Activated T-helper 1 cell treated with Interleukin-2 at 50 U/mL for 16 hours (primary cell): Measurements from ENCODE around the gene RAI2.

Experiments
- DNase-seq: peaks from one replicate; pipeline ENCODE4 v3.0.0-alpha.2; 2020; ENCODE audit warnings: low read depth

Gene RAI2

DNA sequence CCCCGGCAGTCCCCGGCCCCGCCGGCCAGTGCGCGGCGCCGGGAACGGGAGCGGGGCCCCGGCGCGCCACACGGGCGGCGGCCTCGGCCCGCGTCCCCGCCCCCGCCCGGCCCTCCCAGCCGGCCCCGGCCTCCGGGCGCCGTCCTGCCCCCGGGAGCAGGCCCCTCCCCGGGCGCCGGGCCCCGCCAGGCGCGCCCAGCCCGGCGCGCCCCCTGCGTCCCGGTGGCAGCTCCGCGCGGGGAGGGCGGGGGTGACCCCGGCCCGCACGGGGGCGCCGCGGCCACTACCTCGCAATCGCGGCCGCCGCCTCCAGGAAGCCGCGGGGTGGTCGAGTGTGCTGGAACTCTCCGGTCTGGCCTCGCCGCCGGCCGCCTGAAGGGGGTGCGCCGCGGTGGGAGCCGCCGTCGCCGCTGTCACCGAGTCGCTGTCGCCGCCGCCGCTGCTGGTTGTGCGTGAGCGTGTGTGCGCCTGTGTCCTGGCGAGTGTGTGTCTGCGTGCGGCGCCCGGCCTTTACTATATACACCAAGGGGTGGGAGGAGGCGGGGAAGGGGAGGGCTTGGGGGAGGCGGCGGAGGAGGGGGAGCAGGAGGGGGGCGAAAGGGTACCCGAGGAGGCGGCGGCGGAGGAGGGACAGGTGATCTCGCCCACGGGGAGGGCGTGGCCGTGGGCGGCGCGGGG, at the start of gene RAI2:
RAI2 (minus strand) TSS at position 488 of the 678 bp plus-strand sequence. CDS start 59,288 bp downstream, outside the sequence.
- DNase-seq = no peak

DNA sequence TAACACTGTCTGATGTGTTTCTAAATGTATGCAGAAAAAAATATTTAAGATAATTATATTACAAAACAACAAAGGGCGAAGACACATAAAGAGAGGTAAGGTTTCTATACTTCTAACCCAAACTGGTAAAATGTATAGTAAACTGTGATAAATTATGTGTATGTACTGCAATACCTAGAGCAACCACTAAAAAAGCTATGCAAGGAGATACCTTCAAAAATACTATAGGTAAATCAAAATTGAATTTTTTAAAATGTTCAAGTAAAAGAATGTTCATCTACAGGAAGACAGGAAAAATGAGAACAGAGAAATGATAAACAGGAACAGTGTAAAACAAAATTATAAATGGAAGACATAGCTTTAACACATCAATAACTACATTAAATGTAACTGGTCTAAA, 27.3 kb upstream of the RAI2 start:
- DNase-seq = no peak

DNA sequence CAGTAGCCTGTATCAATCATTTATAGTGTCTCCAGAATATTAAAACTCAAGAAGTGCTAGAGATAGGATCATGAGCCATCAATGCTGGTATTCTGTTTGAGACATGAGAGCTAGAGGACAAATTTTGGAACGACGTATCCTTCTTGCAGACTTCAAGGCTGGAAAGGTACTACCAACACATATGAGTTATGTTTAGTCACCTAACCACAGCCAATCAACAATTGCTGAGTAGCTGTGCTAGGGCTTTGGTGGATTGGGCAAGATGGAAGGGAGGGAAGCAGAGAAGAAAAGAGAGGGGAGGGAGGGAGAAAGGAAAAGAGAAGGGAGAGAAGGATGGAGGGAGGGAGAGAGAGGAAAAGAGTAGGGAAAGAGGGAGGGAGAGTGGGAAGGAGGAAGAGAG, 21.6 kb upstream of the RAI2 start:
- no peak for DNase-seq

DNA sequence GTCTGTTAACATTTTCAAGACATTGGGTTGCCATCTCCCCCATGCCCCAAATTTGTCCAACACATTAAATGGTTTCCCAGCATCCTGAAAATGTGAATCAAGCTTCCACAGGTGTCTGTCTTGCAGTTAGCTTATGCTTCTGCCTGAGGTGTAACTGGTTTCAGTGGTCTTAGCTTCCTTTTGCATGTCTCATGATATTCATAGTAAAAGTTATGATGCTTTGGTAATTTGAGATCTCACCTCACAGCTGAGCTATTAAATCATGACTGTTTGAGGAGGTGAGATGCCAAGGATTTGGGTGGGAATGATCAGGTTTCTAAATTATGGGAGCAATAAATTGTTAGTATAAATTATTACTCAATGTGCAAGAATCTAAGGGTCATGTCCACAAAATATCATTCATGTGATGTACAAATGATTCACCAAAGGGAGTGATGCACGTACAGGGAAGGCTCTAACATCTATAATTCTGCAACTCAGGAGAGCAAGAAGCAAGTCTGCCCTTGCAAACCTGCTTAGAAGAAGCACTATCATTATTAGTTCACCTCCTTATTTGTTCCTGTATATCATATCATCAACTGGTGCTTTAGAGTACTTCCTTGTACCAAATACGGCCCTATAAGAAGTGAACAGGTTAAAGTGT, 17.1 kb upstream of the RAI2 start:
- no peak for DNase-seq

DNA sequence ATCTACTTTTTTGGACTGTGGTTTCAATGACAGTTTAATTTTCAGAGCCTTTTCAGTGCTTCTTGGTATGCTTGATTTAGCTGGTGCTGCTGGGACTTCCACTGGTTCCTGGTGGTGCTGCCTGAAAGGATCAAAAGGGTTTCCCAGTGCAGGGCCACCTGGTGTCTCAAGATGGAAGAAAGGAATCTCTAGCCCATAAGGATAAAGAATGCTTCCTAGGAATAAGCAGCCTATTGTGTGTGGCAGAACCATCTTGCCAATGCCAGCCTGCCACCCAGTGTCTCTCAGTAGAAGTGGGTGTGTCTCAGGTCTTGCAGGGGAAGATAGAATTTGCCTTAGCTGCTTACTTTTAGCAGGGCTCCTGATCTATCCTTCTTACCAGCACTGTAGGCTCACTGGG, 15.0 kb upstream of the RAI2 start:
- DNase-seq = no peak

DNA sequence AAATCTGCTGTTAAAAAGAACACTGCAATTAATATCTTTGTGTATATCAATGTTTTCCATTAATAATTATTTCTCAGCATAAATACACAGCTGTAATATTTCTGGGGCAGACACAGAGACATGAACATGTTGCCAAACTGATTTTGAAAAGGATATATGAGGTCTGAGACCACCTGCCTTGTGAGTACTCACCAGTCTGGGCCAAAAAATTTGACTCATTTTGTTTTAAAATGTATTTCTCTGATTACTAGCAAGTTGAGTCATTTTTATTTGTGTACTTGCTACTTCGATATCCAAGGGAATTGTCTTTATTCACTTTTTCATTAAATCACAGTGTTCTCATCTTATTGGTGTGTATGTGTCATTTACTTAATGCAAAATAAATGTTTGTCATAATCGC, 8.5 kb upstream of the RAI2 start:
- DNase-seq = no peak

DNA sequence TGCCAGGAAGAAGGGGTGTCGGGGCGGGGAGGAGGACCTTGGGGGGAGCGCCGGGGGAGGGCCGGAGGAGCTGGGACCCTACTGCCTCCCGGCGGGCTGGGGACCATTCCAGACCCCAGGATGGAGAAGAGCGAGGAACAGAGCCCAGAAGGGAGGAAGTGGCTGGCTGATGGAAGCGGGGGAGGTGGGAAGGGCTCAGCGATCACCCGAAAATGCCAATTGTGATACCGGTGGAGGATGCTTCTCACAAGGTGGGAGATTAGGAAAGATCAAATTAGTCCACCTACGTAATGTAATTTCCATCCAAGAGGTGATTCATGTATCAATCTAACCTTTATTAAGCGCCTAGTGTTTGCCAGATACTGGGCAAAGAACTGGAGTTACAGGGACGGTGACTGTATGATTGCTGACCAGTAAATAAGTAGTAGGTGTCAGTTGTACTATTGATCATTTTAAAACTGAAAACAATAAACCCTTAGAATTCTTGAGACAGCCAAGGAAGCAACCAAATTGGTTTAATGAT, 452 bp upstream of the RAI2 start:
- no peak for DNase-seq

DNA sequence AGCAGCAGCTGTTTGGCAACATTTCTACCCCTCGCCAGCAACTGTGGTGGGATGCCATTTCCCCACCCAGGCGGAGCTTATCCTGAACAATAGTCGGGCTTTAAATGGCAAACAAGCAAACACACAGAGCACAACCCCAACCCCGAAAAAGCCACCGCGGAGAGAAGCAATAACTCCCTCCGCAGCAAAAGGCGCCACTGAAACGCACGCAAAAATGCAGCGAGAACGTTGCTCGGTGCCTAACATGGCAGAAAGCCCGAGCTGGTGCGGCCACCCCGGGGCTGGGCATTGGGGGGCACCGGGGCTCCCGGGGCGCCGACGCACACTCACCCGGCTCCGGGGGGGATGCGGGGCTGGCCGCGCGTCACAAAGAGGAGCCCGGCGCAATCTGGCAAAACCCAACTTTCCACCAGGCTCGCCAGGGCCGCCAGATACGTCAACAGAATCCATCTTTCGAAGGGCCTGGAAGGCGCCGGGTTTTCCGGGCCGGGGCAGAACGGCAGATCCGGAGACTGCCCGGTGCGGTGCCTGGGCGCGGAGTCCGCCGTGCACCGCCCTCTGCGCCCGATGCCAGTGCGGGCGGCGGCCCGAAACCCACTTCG, 818 bp downstream of the RAI2 start:
- no peak for DNase-seq

DNA sequence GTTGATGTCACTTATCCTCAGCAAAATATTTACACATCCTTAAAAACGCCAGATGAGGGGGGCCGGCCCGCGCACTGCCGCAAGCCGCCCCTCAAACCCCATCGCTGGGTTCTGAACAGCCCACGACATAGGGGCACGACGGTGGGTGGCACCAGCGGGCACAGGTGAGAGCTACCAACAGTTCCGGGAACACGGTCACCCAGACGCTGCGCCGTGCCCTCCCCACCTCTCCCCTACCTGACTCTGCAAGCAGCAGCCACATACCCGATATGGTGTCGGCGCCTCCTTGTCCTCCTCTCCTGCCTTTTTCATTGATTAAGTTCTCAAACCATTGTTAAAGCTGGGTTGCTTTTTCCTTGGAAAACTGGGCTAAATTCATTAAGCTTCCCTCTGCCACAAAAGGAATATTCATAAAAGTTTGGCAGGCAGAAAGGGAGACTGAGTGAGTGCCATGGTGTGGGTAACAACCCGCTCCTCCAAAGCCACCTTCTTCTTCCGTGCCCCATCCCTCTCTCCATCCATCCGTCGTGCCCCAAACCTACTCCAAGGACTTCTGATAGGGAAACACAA, 1.4 kb downstream of the RAI2 start:
- no peak for DNase-seq

DNA sequence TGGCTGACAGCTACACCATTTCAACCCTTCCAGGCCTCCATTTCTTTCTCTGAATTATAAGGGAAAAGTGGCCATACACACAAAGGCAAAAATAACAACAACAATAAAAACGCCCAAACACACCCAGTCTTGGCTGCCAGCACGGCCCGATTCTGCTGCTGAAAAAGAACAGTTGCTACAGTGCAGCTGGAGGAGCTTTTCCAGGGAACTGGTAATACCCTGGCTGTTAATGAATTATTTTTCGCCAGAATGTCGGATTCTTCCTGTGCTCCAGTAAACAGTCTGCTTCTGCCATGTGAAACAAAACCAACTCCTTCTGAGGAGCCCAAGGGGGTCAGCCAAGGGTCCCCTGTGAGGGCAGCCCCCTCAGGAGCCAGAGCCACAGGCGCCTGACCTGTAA, 6.6 kb downstream of the RAI2 start:
- DNase-seq = no peak

DNA sequence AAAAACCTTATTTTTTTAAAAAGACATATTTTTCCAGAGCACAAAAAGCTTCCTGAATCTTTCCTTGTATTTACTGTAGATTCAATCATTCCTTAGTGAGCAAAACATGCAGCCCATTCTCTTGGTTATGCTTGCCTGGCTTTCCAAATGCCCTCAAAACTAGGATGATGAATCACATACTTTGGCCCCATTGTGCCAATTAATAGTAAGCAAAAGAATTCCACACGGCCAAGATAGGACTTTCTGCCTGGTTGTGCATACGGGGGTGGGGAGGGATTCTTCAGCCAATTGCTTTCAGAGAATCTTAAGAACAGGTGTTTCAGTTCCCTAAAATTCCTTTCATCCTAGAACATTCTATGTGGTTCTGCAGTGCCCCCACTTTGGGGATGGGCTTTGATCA, 7.0 kb downstream of the RAI2 start:
- DNase-seq = no peak

DNA sequence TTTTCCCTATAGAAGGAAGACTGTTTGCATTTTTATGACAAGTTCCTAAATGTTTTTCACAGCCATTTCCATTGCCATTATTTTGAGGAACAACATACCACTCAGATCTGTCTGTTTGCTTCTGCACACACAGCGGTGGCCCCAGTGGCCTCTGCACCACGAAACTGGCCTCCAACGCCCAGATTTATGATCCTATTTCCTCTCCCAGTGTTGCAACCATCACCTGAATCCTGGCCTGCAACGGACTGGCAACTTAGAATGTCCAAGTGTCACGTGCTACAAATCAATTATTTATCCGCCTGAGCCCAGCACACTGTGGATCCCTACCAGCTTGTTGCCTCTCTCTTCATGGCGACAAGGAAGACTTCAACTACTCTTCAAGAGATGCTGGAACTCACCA, 9.2 kb downstream of the RAI2 start:
- no peak for DNase-seq

DNA sequence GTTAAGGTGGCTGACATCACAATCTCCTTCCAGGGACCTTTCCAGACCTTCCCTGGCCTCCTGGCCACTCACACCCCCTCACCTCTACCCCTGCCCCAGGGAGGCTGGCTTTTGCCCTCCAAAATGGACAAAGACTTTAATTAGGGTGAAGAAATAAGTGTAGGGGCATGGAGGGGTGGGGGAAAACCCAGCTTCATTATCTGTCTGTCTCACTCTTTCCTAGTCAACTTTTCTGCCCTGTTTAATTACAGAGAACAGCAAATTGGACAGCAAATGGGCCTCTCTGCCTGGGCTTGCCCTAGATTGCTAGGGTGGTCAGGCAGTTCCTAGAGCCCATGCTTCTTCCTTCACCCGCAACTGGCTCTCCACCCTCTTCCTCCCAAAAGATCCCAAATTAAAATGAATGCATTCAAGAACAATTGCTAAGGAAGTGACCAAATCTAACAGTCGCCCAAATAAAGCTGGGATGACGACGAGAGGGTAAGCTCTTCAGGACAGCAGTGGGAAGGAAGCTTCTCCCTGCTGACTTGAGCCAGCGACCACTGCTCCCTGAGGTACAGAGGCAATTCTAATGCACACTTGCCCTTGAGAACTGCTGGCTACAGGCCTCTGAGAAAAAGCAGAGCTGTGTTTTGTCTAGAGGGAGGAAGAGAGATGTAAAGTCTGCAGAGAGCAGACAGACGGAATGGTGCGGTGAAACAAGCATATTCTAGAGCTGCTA, 12.4 kb downstream of the RAI2 start:
- DNase-seq = no peak

DNA sequence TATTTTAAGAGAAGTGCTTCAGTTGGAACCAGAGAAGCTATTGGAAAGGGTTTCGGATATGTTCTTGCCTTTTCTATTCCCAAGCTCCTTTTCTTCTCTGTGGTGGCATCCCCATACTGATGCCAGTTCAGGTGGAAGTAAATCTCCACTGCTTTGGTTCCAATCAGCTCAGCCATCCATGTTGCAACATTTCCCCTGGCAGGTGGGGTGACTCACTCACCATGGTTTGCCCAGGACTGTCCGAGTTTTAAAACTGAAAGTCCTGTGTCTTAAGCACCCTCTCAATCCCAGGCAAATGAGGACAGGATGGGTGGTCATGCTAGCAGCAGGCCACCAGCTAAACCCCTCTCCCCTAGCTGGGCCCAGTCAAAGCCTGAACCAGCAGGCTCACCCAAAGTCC, 15.1 kb downstream of the RAI2 start:
- DNase-seq = no peak

DNA sequence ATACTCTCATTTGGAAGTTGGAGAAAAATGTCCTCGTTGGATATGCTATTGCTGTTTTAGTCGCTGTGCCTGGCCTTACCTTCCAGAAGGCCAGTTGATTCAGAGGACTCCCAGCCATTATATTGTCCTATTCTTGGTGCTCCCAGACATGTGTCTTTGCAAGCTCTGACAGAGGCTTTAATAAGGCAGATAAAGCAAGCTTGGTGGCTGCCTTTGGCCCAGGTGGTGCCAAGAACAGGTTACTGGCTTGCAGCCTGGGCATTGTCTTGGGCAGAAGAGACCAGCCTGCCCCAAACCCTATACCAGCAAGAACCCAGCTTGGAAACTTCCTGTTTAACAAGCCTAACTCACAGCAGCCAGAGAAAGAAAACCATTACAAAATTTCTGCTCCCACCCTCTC, 16.9 kb downstream of the RAI2 start:
- DNase-seq = no peak

DNA sequence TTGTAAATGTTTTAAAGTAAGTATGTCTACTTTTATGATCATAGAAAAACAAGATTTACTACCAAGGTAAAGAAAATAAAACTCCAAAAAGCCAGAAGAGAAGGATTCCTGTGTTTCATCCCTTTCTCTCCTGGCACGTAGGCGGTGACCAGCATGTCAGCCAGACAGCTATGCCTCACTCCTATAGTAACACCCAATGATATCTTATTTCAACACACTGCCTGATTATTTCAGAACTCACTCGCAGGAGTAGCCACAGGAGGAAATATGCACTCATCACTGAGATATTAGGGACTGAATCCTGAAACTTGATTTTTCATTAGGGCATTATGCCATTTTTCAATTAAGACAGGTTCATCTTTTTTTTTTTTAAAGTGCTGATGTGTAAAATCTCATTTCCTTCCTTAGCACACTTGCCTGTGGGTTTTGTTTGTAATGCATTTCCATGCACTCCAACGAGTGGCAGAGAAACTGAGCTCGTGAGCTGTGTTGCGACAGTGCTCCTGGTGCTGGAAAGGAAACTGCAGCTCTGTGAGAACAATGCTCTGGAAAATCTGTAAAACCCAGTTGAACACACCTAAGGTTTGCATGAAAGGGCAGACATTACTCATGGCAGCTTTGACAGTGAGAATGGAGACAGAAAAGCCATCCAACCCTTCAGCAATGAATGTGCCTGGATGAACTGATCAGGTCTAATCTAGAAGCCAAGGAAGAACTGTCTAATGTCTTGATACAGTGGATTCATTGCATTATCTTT, 18.2 kb downstream of the RAI2 start:
- DNase-seq = no peak

DNA sequence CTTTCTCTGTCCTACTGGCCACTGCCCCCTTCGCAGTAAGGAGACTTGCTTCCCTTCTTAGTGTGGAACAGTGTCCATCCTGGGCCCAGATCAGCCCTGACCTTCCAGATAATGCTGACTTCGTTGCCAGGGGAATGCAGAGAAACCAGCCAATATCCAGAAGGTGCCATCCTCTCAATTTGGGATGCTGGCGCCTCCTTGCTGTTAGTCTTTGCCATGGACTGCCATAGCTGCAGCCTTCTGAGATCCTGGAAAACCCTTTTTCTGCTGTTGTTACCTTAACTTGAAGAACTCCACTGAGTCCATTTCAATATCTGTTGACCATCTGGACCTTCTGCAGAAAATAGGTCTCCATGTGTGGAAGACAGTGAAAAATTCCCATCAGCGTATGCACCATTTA, 21.8 kb downstream of the RAI2 start:
- no peak for DNase-seq

DNA sequence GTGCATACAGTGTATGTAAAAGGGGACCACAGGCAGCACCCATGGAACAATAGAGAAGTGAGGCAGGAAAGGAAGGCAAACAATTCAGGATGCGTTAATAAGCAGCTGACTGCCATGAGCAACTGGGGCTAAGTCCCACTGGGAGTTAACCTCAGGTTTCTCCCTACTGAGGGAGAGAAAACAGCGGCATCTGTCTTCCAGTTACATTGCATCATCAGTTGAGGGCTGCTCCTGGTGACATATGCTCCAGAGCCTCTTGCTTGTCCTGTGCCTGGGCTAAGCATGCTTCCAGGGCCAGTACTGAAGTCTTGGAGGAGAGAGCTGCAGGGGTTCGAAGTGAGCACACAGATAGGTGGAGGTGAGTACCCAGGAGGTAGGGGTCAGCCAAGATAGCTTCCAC, 24.3 kb downstream of the RAI2 start:
- no peak for DNase-seq

DNA sequence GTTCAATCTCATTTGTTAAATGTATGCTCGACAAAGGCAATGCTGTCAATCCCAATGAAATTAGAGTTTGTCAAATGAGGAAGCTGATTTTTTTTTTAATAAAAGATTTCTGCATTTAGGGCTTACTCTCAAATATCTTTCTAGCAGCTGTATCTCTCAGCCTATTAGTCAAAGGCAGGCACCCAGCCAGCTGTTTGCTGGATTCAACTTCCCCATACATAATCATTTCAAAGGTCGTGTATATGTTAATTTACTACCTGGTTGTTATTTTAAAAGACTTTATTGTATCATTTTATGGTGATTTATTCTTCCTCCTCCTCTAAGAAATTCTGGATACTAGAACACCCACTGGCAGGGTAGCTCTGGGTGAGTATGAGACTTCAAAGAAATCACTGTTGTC, 27.1 kb downstream of the RAI2 start:
- no peak for DNase-seq

DNA sequence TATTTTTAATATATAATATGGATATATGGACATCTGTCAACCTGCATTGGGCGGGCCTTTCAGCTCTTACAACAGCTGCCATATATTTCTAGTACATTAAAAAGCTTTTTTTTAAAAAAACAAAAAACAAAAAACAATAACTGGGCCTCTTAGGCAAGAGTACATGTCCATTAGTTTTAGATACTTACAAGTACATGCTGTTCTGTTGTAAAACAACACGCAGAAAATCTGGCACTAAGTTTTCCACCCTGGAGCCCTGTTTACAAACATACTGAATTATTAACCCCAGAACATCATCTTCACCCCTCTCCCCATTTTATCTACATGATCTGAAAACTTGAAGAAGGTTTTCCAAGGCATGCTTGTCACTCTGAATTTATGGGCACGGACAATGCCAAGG, 29.8 kb downstream of the RAI2 start:
- no peak for DNase-seq

DNA sequence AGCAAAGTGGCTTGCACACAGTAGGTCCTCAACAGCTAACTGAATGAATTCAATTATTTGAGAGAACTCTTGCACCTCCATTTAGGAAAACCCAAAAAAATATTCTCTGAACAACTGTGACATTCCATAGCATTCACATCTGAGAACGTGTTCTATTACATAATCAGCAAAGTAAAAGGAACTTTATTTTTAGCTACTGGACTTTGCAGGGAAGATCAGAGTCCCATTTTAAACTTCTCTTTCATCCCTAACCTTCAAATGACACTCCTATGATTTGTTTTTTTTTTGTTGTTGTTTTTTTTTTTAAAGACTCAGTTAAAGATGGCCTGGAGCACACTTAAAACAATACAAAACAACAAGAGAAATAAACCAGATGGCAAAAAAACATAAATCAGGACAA, 30.9 kb downstream of the RAI2 start:
- no peak for DNase-seq

DNA sequence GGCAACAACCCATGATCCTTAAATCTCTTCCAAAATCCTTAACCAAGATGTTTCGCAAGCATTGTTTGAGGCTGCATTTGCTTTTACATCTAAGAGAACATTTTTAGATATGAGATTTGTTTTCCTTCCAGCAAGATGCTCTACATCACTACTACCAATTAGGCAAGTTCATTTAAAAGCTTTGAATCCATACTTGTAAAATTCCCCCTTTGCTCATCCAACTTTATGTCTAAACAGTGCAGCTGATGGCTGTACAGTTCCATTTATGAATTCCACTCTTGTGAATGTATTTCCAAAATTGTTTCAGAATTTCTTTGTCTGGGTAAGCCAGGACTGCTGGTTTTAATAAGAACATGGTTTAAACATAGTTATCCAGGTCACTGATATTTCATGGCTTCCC, 31.5 kb downstream of the RAI2 start:
- DNase-seq = no peak
